IMR-90 (cell line): ENCODE measurements around the gene EPC2. TPM values are rescaled to one million over a fixed set of nuclear protein-coding genes. Genes with fewer than 3 reads are reported as not detected.

Experiments
- ATAC-seq: fragments of 200-7000 bp; cut with Tn5 transposase; 2 replicates; pipeline ENCODE4 v1.9.1; 2020; ENCODE audit warnings: low read depth, mild to moderate bottlenecking, moderate library complexity
- BruUV-seq: library from RNA; stranded (reverse); fragments of 400-500 nt; replicated peaks from 2 replicates; lab custom pipeline; 2021; lab: Mats Ljungman, UMichigan
- CTCF ChIA-PET: fragments of 300-600 bp; formaldehyde crosslinking; extraction: SDS; loops from one replicate; lab custom pipeline; 2021; ENCODE audit warnings: antibody characterized with exemption; lab: Yijun Ruan, JAX
- POLR2A ChIA-PET: fragments of 300-600 bp; sonication (Branson Sonifier 250); formaldehyde crosslinking; loops from one replicate; lab custom pipeline; 2022; ENCODE audit warnings: antibody characterized with exemption; ENCODE audit not compliant: unreplicated experiment; lab: Charles Lee
- DNase-seq: peaks from one replicate; pipeline ENCODE4 v3.0.0; 2013
- H2AFZ ChIP-seq: replicated peaks from 2 replicates; pipeline ENCODE3; 2013; ENCODE audit warnings: low read length, mild to moderate bottlenecking; ENCODE audit not compliant: poor library complexity
- H2AK5ac ChIP-seq: 2 replicates; pipeline ENCODE4 v1.6.1; 2013; ENCODE audit warnings: low read depth, low read length, inconsistent platforms
- H2AK9ac ChIP-seq: replicated peaks from 2 replicates; pipeline ENCODE3; 2013; ENCODE audit warnings: mild to moderate bottlenecking, low read depth, low read length, moderate library complexity; ENCODE audit not compliant: poor library complexity
- H2BK120ac ChIP-seq: 2 replicates; pipeline ENCODE4 v1.6.1; 2013; ENCODE audit warnings: low read depth, low read length, inconsistent platforms
- H2BK15ac ChIP-seq: 3 replicates; pipeline ENCODE4 v1.6.1; 2013; ENCODE audit warnings: low read depth, low read length, inconsistent platforms
- H2BK20ac ChIP-seq: 2 replicates; pipeline ENCODE4 v1.6.1; 2013; ENCODE audit warnings: low read depth, mild to moderate bottlenecking, inconsistent platforms, low read length, moderate library complexity
- H2BK5ac ChIP-seq: 2 replicates; pipeline ENCODE4 v1.6.1; 2013; ENCODE audit warnings: mild to moderate bottlenecking, low read depth, low read length, inconsistent platforms; ENCODE audit not compliant: poor library complexity, severe bottlenecking
- H3K14ac ChIP-seq: replicated peaks from 2 replicates; pipeline ENCODE4 v1.6.1; 2013; ENCODE audit warnings: low read depth, low read length, inconsistent platforms
- H3K18ac ChIP-seq: 2 replicates; pipeline ENCODE4 v1.6.1; 2013; ENCODE audit warnings: low read depth, low read length, control low read depth
- H3K23ac ChIP-seq: 2 replicates; pipeline ENCODE4 v1.6.1; 2013; ENCODE audit warnings: low read depth, low read length, inconsistent platforms
- H3K27ac ChIP-seq: 2 replicates; pipeline ENCODE4 v1.5.1; 2013; ENCODE audit warnings: mild to moderate bottlenecking, control low read depth, low read length; ENCODE audit not compliant: insufficient read depth
- H3K27me3 ChIP-seq: 2 replicates; pipeline ENCODE4 v1.6.1; 2013; ENCODE audit warnings: low read length; ENCODE audit not compliant: control insufficient read depth, insufficient read depth
- H3K36me3 ChIP-seq: 2 replicates; pipeline ENCODE4 v1.6.1; 2013; ENCODE audit warnings: low read length, mixed read lengths; ENCODE audit not compliant: control insufficient read depth, insufficient read depth
- H3K4ac ChIP-seq: 2 replicates; pipeline ENCODE4 v1.6.1; 2013; ENCODE audit warnings: low read depth, low read length, inconsistent platforms
- H3K4me1 ChIP-seq: 2 replicates; pipeline ENCODE4 v1.6.1; 2013; ENCODE audit warnings: low read length, mixed read lengths; ENCODE audit not compliant: control insufficient read depth, insufficient read depth
- H3K4me2 ChIP-seq: 2 replicates; pipeline ENCODE4 v1.6.1; 2013; ENCODE audit warnings: low read depth, mild to moderate bottlenecking, control low read depth, low read length, moderate library complexity
- H3K4me3 ChIP-seq: 2 replicates; pipeline ENCODE4 v1.5.1; 2013; ENCODE audit warnings: low read depth, mild to moderate bottlenecking, control low read depth, low read length, moderate library complexity; ENCODE audit not compliant: insufficient read depth
- H3K56ac ChIP-seq: 2 replicates; pipeline ENCODE4 v1.6.1; 2013; ENCODE audit warnings: low read length, inconsistent platforms; ENCODE audit not compliant: insufficient read depth; ENCODE audit errors: extremely low read depth
- H3K79me1 ChIP-seq, 2 experiments: 2 replicates each; pipeline ENCODE4 v1.6.1; 2013; ENCODE audit warnings: low read length in 2 of 2, inconsistent platforms in 1 of 2, low read depth in 1 of 2
- H3K9ac ChIP-seq: 2 replicates; pipeline ENCODE4 v1.6.1; 2013; ENCODE audit warnings: low read depth, low read length, control low read depth
- H3K9me1 ChIP-seq: 2 replicates; pipeline ENCODE4 v1.6.1; 2013; ENCODE audit warnings: low read length, inconsistent platforms; ENCODE audit not compliant: insufficient read depth
- H3K9me3 ChIP-seq: 2 replicates; pipeline ENCODE4 v1.6.1; 2013; ENCODE audit warnings: low read length; ENCODE audit not compliant: control insufficient read depth, insufficient read depth
- H4K20me1 ChIP-seq: 2 replicates; pipeline ENCODE4 v1.6.1; 2013; ENCODE audit warnings: low read length, inconsistent platforms; ENCODE audit not compliant: insufficient read depth
- H4K5ac ChIP-seq: 2 replicates; pipeline ENCODE4 v1.6.1; 2013; ENCODE audit warnings: mild to moderate bottlenecking, low read depth, low read length, control low read depth
- H4K8ac ChIP-seq, 2 experiments: 2 replicates each; pipeline ENCODE4 v1.6.1; 2013; ENCODE audit warnings: low read depth in 2 of 2, low read length in 2 of 2, control low read depth in 1 of 2, inconsistent platforms in 1 of 2
- H4K91ac ChIP-seq: 2 replicates; pipeline ENCODE4 v1.6.1; 2013; ENCODE audit warnings: low read depth, low read length, inconsistent platforms; ENCODE audit not compliant: insufficient read depth
- BHLHE40 ChIP-seq: fragments of 150-350 bp; IDR thresholded peaks from 2 replicates; pipeline ENCODE4 v1.6.1; 2016; ENCODE audit warnings: mild to moderate bottlenecking, low read depth, low read length
- CEBPB ChIP-seq: IDR thresholded peaks from 2 replicates; pipeline ENCODE4 v1.6.1; 2012; ENCODE audit warnings: low read depth, low read length, improper control_type of control experiment
- CHD1 ChIP-seq: IDR thresholded peaks from 2 replicates; pipeline ENCODE4 v1.6.1; 2012; ENCODE audit warnings: low read depth, low read length, improper control_type of control experiment
- ELK1 ChIP-seq: fragments of 150-350 bp; IDR thresholded peaks from 2 replicates; pipeline ENCODE4 v1.6.1; 2016; ENCODE audit warnings: low read depth, mild to moderate bottlenecking, low read length, moderate library complexity, borderline replicate concordance
- MAFK ChIP-seq: IDR thresholded peaks from 2 replicates; pipeline ENCODE4 v1.6.1; 2012; ENCODE audit warnings: low read depth, low read length, improper control_type of control experiment
- MAZ ChIP-seq: IDR thresholded peaks from 2 replicates; pipeline ENCODE4 v1.6.1; 2012; ENCODE audit warnings: low read depth, mild to moderate bottlenecking, low read length, improper control_type of control experiment, moderate library complexity, borderline replicate concordance
- RFX5 ChIP-seq: IDR thresholded peaks from 2 replicates; pipeline ENCODE4 v1.8.0; 2012; ENCODE audit warnings: low read depth, mild to moderate bottlenecking, low read length, moderate library complexity
- USF2 ChIP-seq: fragments of 150-350 bp; IDR thresholded peaks from 2 replicates; pipeline ENCODE4 v1.6.1; 2017; ENCODE audit warnings: mild to moderate bottlenecking, antibody characterized with exemption, low read length, low read depth
- WGBS, 2 experiments: methylation state at CpG; one replicate each; pipeline versions ENCODE4 v1.1.5 to v1.1.7; 2013; ENCODE audit warnings: missing lambda C conversion rate in 2 of 2; ENCODE audit not compliant: insufficient read length in 1 of 2; ENCODE audit errors: extremely low coverage in 2 of 2; 5-methylcytosine and 5-hydroxymethylcytosine counted together
- dilution Hi-C: fragments of 300-500 bp; cut with HindIII; formaldehyde crosslinking; loops from one replicate; pipeline ENCODE4 v1.14.3; 2018; ENCODE audit warnings: low sequenced_read_pairs; ENCODE audit not compliant: unreplicated experiment
- in situ Hi-C: fragments of 300-500 bp; cut with MboI; formaldehyde crosslinking; loops from 3 replicates; pipeline ENCODE4 v1.14.3; 2019; ENCODE audit warnings: low sequenced_read_pairs, inconsistent platforms, mixed read lengths
- intact Hi-C: fragments of 100-400 bp; cut with micrococcal nuclease; formaldehyde crosslinking; loops from 2 replicates; pipeline ENCODE4 v1.10.0; 2022
- polyA plus RNA-seq, 3 experiments: library from polyadenylated mRNA; depleted of rRNA; stranded (reverse); fragments of >200 nt; gene quantifications; 2 replicates each; pipeline ENCODE4 v1.2.3, GENCODE V29; 2012; ENCODE audit warnings: low replicate concordance in 1 of 3
- total RNA-seq: library from RNA; depleted of rRNA; stranded (reverse); fragments of >200 nt; gene quantifications from 2 replicates; pipeline ENCODE4 v1.2.3, GENCODE V29; 2012

Gene EPC2
- total and polyA plus RNA-seq, 2 of the 4 experiments (the other 2 are of a cell fraction), result 10.6 to 22.6 TPM

GRCh38 chr2:148739454-148740105 is 95.0 kb downstream of the EPC2 start:
- Histone ChIP-seq H2BK20ac (no peak overlapping the region), H2AK5ac (no peak overlapping the region), H3K4me3 (no peak overlapping the region), H2BK15ac (no peak overlapping the region), H4K20me1 (peaks cover 6% of the 10 kb centered on the region; the same call in 1 of the 2 replicates), H3K4ac (no peak overlapping the region), H3K23ac (no peak overlapping the region), H3K79me1 (peaks cover 12 to 25% of the 10 kb centered on the region in 2 experiments), H2AFZ (no peak overlapping the region), H3K36me3 (no peaks in the 10 kb centered on the region), H3K18ac (no peak overlapping the region), H3K14ac (no peak overlapping the region), H2BK120ac (no peak overlapping the region), H3K4me2 (no peak overlapping the region), H3K9me1 (peaks cover 5% of the 10 kb centered on the region; the same call in 1 of the 2 replicates), H4K91ac (no peak overlapping the region), H3K27me3 (no peaks in the 10 kb centered on the region), H3K4me1 (no peaks in the 10 kb centered on the region), H3K9ac (no peak overlapping the region), H2AK9ac (no peak overlapping the region), H4K8ac (no peak overlapping the region), H3K56ac (no peak overlapping the region), H4K5ac (no peak overlapping the region), H3K9me3 (no peaks in the 10 kb centered on the region), H3K27ac (no peak overlapping the region), H2BK5ac (no peak overlapping the region)
- ATAC-seq, result no peak
- no peak for DNase-seq
- dilution Hi-C loops (no loop called here), intact Hi-C loops (loop anchor here (5.0 kb wide), 1 partner anchor 33 kb away; no protein-coding TSS in a partner anchor), in situ Hi-C loops (no loop called here)
- CTCF ChIA-PET, result interaction anchor here (0.7 to 1.0 kb wide), 3 partner anchors 15 to 75 kb away, joined by 3 to 5 read pairs (median 3); no protein-coding TSS in a partner anchor
- POLR2A ChIA-PET, result no interaction called here
- no TSS peak for BruUV-seq
- TF ChIP-seq CEBPB (no peak), MAZ (no peak), USF2 (no peak), CHD1 (no peak), RFX5 (no peak), BHLHE40 (no peak), ELK1 (no peak), MAFK (no peak)
- WGBS, 2 experiments, result 100% methylated on average over 1 of the region's 2 CpGs; no CpG with 5 or more reads in 1 of the 2 experiments
